H1 (cell line): ENCODE data around the gene PTPRT. TPM values are rescaled to one million over a fixed set of nuclear protein-coding genes. Genes with fewer than 3 reads are reported as not detected.

Experiments
- CTCF ChIA-PET: fragments of 300-600 bp; sonication (Branson Sonifier 250); formaldehyde crosslinking; loops from one replicate; lab custom pipeline; 2021; ENCODE audit not compliant: partially characterized antibody; lab: Charles Lee
- POLR2A ChIA-PET: fragments of 300-600 bp; sonication (Branson Sonifier 250); formaldehyde crosslinking; loops from one replicate; lab custom pipeline; 2021; ENCODE audit warnings: inconsistent platforms; ENCODE audit not compliant: partially characterized antibody; lab: Charles Lee
- DNase-seq, 2 experiments: peaks; one replicate each; pipeline versions ENCODE4 v3.0.0 to v3.0.0-alpha.2; 2010 to 2022; ENCODE audit warnings: low spot score in 2 of 2, low read depth in 1 of 2, mixed read lengths in 1 of 2
- FAIRE-seq: peaks from 2 replicates; lab custom pipeline; 2011; peaks lifted over from hg19 to GRCh38; lab: Jason Lieb, UNC
- H2AFZ ChIP-seq: 2 replicates; pipeline ENCODE4 v1.8.1; 2012; ENCODE audit warnings: low read length, inconsistent platforms
- H2AK5ac ChIP-seq: 2 replicates; pipeline ENCODE4 v1.6.1; 2013; ENCODE audit warnings: low read depth, low read length
- H2BK120ac ChIP-seq: replicated peaks from 2 replicates; pipeline ENCODE3; 2013; ENCODE audit warnings: low read depth, low read length, inconsistent platforms
- H2BK12ac ChIP-seq: 2 replicates; pipeline ENCODE4 v1.6.1; 2013; ENCODE audit warnings: low read depth, low read length
- H2BK15ac ChIP-seq: 2 replicates; pipeline ENCODE4 v1.6.1; 2013; ENCODE audit warnings: low read length
- H2BK20ac ChIP-seq: 2 replicates; pipeline ENCODE4 v1.6.1; 2013; ENCODE audit warnings: low read length
- H2BK5ac ChIP-seq: 2 replicates; pipeline ENCODE4 v1.6.1; 2013; ENCODE audit warnings: low read depth, low read length
- H3K14ac ChIP-seq: 2 replicates; pipeline ENCODE4 v1.6.1; 2013; ENCODE audit warnings: inconsistent platforms; ENCODE audit not compliant: insufficient read length
- H3K18ac ChIP-seq: 2 replicates; pipeline ENCODE4 v1.6.1; 2013; ENCODE audit warnings: low read length; ENCODE audit errors: extremely low read depth
- H3K23ac ChIP-seq: 2 replicates; pipeline ENCODE4 v1.6.1; 2013; ENCODE audit warnings: inconsistent platforms; ENCODE audit not compliant: insufficient read length
- H3K23me2 ChIP-seq: 2 replicates; pipeline ENCODE4 v1.6.1; 2013; ENCODE audit warnings: low read depth, low read length
- H3K27ac ChIP-seq: 2 replicates; pipeline ENCODE4 v1.6.1; 2011; ENCODE audit warnings: low read depth, low read length, inconsistent platforms
- H3K27me3 ChIP-seq, 4 experiments: replicated peaks in 1 of 4; 1 replicate in 1 of 4; 2 replicates in 3 of 4; pipeline versions ENCODE4 v1.6.1 to v1.8.1; 2011 to 2013; ENCODE audit warnings: low read length in 3 of 4, mild to moderate bottlenecking in 3 of 4, inconsistent platforms in 2 of 4, mixed read lengths in 2 of 4, moderate library complexity in 1 of 4; ENCODE audit not compliant: control insufficient read depth in 3 of 4, insufficient read depth in 3 of 4; ENCODE audit errors: extremely low read depth in 1 of 4
- H3K36me3 ChIP-seq, 4 experiments: 2 replicates each; pipeline versions ENCODE4 v1.6.1 to v1.8.1; 2011 to 2013; ENCODE audit warnings: mild to moderate bottlenecking in 4 of 4, low read length in 3 of 4, moderate library complexity in 2 of 4, control low read depth in 1 of 4, inconsistent platforms in 1 of 4; ENCODE audit not compliant: insufficient read depth in 4 of 4, control insufficient read depth in 2 of 4
- H3K4ac ChIP-seq: replicated peaks from 2 replicates; pipeline ENCODE3; 2013; ENCODE audit warnings: low read length, low read depth, mixed read lengths, inconsistent platforms; ENCODE audit not compliant: insufficient read length
- H3K4me1 ChIP-seq, 4 experiments: replicated peaks in 1 of 4; 1 replicate in 1 of 4; 2 replicates in 3 of 4; pipeline versions ENCODE4 v1.6.1 to v1.8.1; 2011 to 2013; ENCODE audit warnings: low read length in 3 of 4, inconsistent platforms in 2 of 4, mixed read lengths in 1 of 4; ENCODE audit not compliant: insufficient read depth in 4 of 4, control insufficient read depth in 3 of 4
- H3K4me2 ChIP-seq, 2 experiments: 2 replicates each; pipeline versions ENCODE4 v1.6.1 to v1.8.1; 2011 to 2013; ENCODE audit warnings: low read depth in 2 of 2, low read length in 2 of 2, control low read depth in 1 of 2, inconsistent platforms in 1 of 2, mild to moderate bottlenecking in 1 of 2; ENCODE audit not compliant: insufficient read depth in 1 of 2
- H3K4me3 ChIP-seq, 4 experiments: fragments of 200-600, 300-600 bp in 1 of 4; sonication (generic), shearing (Covaris generic), sonication (Bioruptor Twin) in 1 of 4; 2 replicates each; pipeline versions ENCODE4 v1.5.1 to v1.8.1; 2011 to 2016; ENCODE audit warnings: low read length in 4 of 4, low read depth in 3 of 4, control low read depth in 2 of 4, inconsistent platforms in 2 of 4, mild to moderate bottlenecking in 2 of 4, mixed read lengths in 1 of 4, moderate library complexity in 1 of 4; ENCODE audit not compliant: insufficient read depth in 2 of 4; ENCODE audit errors: extremely low read depth in 1 of 4
- H3K56ac ChIP-seq: replicated peaks from 2 replicates; pipeline ENCODE3; 2013; ENCODE audit warnings: low read depth, mild to moderate bottlenecking, mixed read lengths, low read length, inconsistent platforms; ENCODE audit not compliant: insufficient read length
- H3K79me1 ChIP-seq: 2 replicates; pipeline ENCODE4 v1.6.1; 2013; ENCODE audit warnings: low read depth, low read length, control low read depth
- H3K79me2 ChIP-seq, 2 experiments: 2 replicates each; pipeline versions ENCODE4 v1.6.1 to v1.8.1; 2012 to 2013; ENCODE audit warnings: low read length in 2 of 2, mild to moderate bottlenecking in 2 of 2, inconsistent platforms in 1 of 2; ENCODE audit not compliant: insufficient read depth in 2 of 2, control insufficient read depth in 1 of 2
- H3K9ac ChIP-seq, 4 experiments: replicated peaks in 1 of 4; 1 replicate in 1 of 4; 2 replicates in 3 of 4; pipeline versions ENCODE4 v1.6.1 to v1.8.1; 2011 to 2013; ENCODE audit warnings: low read depth in 3 of 4, low read length in 3 of 4, control low read depth in 2 of 4, mild to moderate bottlenecking in 2 of 4, moderate library complexity in 2 of 4, inconsistent platforms in 1 of 4; ENCODE audit errors: extremely low read depth in 1 of 4
- H3K9me3 ChIP-seq, 2 experiments: 2 replicates each; pipeline versions ENCODE4 v1.6.1 to v1.8.1; 2012 to 2013; ENCODE audit warnings: mild to moderate bottlenecking in 2 of 2, moderate library complexity in 2 of 2, control low read depth in 1 of 2, inconsistent platforms in 1 of 2, low read depth in 1 of 2, low read length in 1 of 2, mixed read lengths in 1 of 2; ENCODE audit not compliant: insufficient read depth in 2 of 2
- H4K20me1 ChIP-seq, 2 experiments: replicated peaks in 1 of 2; 2 replicates each; pipeline versions ENCODE3 to v1.8.1; 2011 to 2013; ENCODE audit warnings: inconsistent platforms in 2 of 2, low read length in 2 of 2, mild to moderate bottlenecking in 1 of 2; ENCODE audit not compliant: insufficient read depth in 2 of 2, control insufficient read depth in 1 of 2
- H4K5ac ChIP-seq: 2 replicates; pipeline ENCODE4 v1.6.1; 2013; ENCODE audit warnings: low read length, low read depth, mixed read lengths, inconsistent platforms; ENCODE audit not compliant: insufficient read length
- H4K8ac ChIP-seq: 2 replicates; pipeline ENCODE4 v1.8.0; 2013; ENCODE audit warnings: mild to moderate bottlenecking, moderate library complexity, low read length, inconsistent platforms; ENCODE audit not compliant: insufficient read depth; ENCODE audit errors: extremely low read depth
- H4K91ac ChIP-seq: replicated peaks from 2 replicates; pipeline ENCODE3; 2013; ENCODE audit warnings: low read length, mixed read lengths, inconsistent platforms; ENCODE audit not compliant: insufficient read length
- ASH2L ChIP-seq: fragments of 200-600, 300-600 bp; sonication (generic); IDR thresholded peaks from one replicate; pipeline ENCODE4 v1.7.1; 2017; ENCODE audit warnings: low read length
- ATF2 ChIP-seq: IDR thresholded peaks from 2 replicates; pipeline ENCODE4 v1.6.1; 2012; ENCODE audit warnings: low read length, inconsistent platforms
- HDAC6 ChIP-seq: IDR thresholded peaks from one replicate; pipeline ENCODE4 v1.7.1; 2012; ENCODE audit warnings: low read depth, mild to moderate bottlenecking, inconsistent platforms, low read length, moderate library complexity
- SIN3A ChIP-seq, 2 experiments: IDR thresholded peaks in 1 of 2; conservative IDR thresholded peaks in 1 of 2; 2 replicates each; pipeline ENCODE4 v1.6.1; 2011 to 2012; ENCODE audit warnings: low read length in 2 of 2, improper control_type of control experiment in 1 of 2, low read depth in 1 of 2, mild to moderate bottlenecking in 1 of 2
- TAF1 ChIP-seq: IDR thresholded peaks from 2 replicates; pipeline ENCODE4 v1.6.1; 2011; ENCODE audit warnings: mild to moderate bottlenecking, low read depth, low read length
- TEAD4 ChIP-seq: IDR thresholded peaks from 2 replicates; pipeline ENCODE4 v1.6.1; 2012; ENCODE audit warnings: low read depth, low read length, inconsistent platforms, mixed read lengths
- WGBS, 2 experiments: shearing (Covaris generic) in 1 of 2; methylation state at CpG; one replicate each; pipeline versions ENCODE4 v1.1.6 to v1.1.7; 2013 to 2015; ENCODE audit warnings: low lambda C conversion rate in 2 of 2, mixed read lengths in 2 of 2, inconsistent platforms in 1 of 2, low coverage in 1 of 2, missing lambda C conversion rate in 1 of 2; ENCODE audit not compliant: insufficient replicate concordance in 2 of 2, insufficient coverage in 1 of 2, insufficient read length in 1 of 2; ENCODE audit errors: extremely low coverage in 1 of 2, missing lambda C conversion rate in 1 of 2; 5-methylcytosine and 5-hydroxymethylcytosine counted together
- polyA plus RNA-seq, 7 experiments: library from polyadenylated mRNA; depleted of rRNA in 3 of 7; stranded (reverse) in 5 of 7; unstranded in 2 of 7; fragments of >200 nt in 5 of 7; fragments of 200-250 nt in 2 of 7; gene quantifications; 1 replicate in 5 of 7; 2 replicates in 1 of 7; 4 replicates in 1 of 7; pipeline versions ENCODE4 v1.2.1 to v1.2.3, GENCODE V29; 2011 to 2013; ENCODE audit warnings: missing spikeins in 2 of 7, mixed read lengths in 2 of 7
- total RNA-seq: library from RNA; stranded (reverse); fragmentation: NEBNext Ultra II Directional; extraction: Animal tissue kit (Norgen Biotek cat#: 25700); gene quantifications from 2 replicates; pipeline ENCODE4 v1.2.1, GENCODE V29; 2021

PTPRT gene
- total and polyA plus RNA-seq, 2 of the 8 experiments (the other 6 are each of a cell fraction or from before 2014, with no cell fraction given), result 0.33 to 1.8 TPM

- TF ChIP-seq TEAD4 (no peak), ATF2 (no peak), HDAC6 (no peak), TAF1 (no peak), SIN3A (conservative IDR thresholded peaks at IDR 0.05 in 1 of 2, IDR thresholded peaks at IDR 0.05 in 1 of 2; ENCODE audit: low read depth in 1 of 2, low read length in 2 of 2) (no peak), ASH2L (no peak)
- no peak for DNase-seq
These were observed 221.0 kb downstream of the PTPRT start for GRCh38 chr20:42968746-42969145.

More at GRCh38 chr20:42968746-42969145, 221.0 kb downstream of the PTPRT start:
- Histone ChIP-seq H3K79me2 (no peaks in the 10 kb centered on the region), H3K56ac (no peak overlapping the region), H3K18ac (no peak overlapping the region), H3K27me3 (no peaks in the 10 kb centered on the region), H3K4ac (no peak overlapping the region), H3K79me1 (no peaks in the 10 kb centered on the region), H2BK12ac (no peak overlapping the region), H3K36me3 (no peaks in the 10 kb centered on the region), H3K23ac (no peak overlapping the region), H4K91ac (no peak overlapping the region), H2BK20ac (no peak overlapping the region), H4K5ac (no peak overlapping the region), H3K14ac (no peak overlapping the region), H2BK15ac (no peak overlapping the region), H2AK5ac (no peak overlapping the region), H4K8ac (no peak overlapping the region), H2AFZ (no peak overlapping the region), H3K27ac (no peak overlapping the region), H3K4me1 (no peaks in the 10 kb centered on the region; a peak in 1 of 7 replicates), H2BK5ac (no peak overlapping the region), H3K23me2 (no peaks in the 10 kb centered on the region), H3K4me2 (no peak overlapping the region), H4K20me1 (no peaks in the 10 kb centered on the region), H3K9ac (no peak overlapping the region), H3K9me3 (no peaks in the 10 kb centered on the region), H2BK120ac (no peak overlapping the region), H3K4me3 (no peak overlapping the region)
- no peak for FAIRE-seq
- 90% methylated on average over 9 of the region's 9 CpGs; no CpG with 5 or more reads in 1 of the 2 experiments for whole genome bisulfite sequencing, 2 experiments
- ChIA-PET CTCF (no interaction called here), POLR2A (no interaction called here)
